Loucy (cell line): ENCODE results near the gene FPGS.

Experiments used
- H2AFZ ChIP-seq: fragments of 200-600 bp; sonication (generic); 2 replicates; pipeline ENCODE4 v1.6.0; 2016; ENCODE audit warnings: antibody characterized with exemption, mild to moderate bottlenecking, low read length, moderate library complexity
- H3F3A ChIP-seq: fragments of 200-600 bp; 2 replicates; pipeline ENCODE4 v1.6.0; 2016; ENCODE audit warnings: antibody characterized with exemption, low read depth, mild to moderate bottlenecking
- H3K27me3 ChIP-seq: fragments of 200-600 bp; sonication (generic); 2 replicates; pipeline ENCODE4 v1.6.1; 2014; ENCODE audit warnings: low read length, mild to moderate bottlenecking; ENCODE audit not compliant: insufficient read depth, poor library complexity, severe bottlenecking
- H3K36me3 ChIP-seq: fragments of 200-600 bp; sonication (generic); 2 replicates; pipeline ENCODE4 v1.6.1; 2016; ENCODE audit warnings: low read length; ENCODE audit not compliant: insufficient read depth
- H3K4me1 ChIP-seq: fragments of 200-600 bp; sonication (generic); 2 replicates; pipeline ENCODE4 v1.5.1; 2014; ENCODE audit warnings: low read length, mild to moderate bottlenecking; ENCODE audit not compliant: insufficient read depth, poor library complexity, severe bottlenecking
- H3K4me2 ChIP-seq: fragments of 200-600 bp; sonication (generic); 2 replicates; pipeline ENCODE4 v1.6.0; 2014; ENCODE audit warnings: antibody characterized with exemption, low read length, low read depth, mild to moderate bottlenecking; ENCODE audit not compliant: poor library complexity, severe bottlenecking
- H3K4me3 ChIP-seq: fragments of 200-600 bp; sonication (generic); 2 replicates; pipeline ENCODE4 v1.5.1; 2014; ENCODE audit warnings: low read length, mild to moderate bottlenecking, mixed read lengths; ENCODE audit not compliant: poor library complexity, severe bottlenecking
- H3K79me2 ChIP-seq: fragments of 200-600 bp; sonication (generic); 2 replicates; pipeline ENCODE4 v1.6.1; 2014; ENCODE audit warnings: low read length; ENCODE audit not compliant: insufficient read depth
- H3K9ac ChIP-seq: fragments of 200-600 bp; sonication (generic); 2 replicates; pipeline ENCODE4 v1.6.0; 2014; ENCODE audit warnings: mild to moderate bottlenecking, low read depth, low read length, moderate library complexity; ENCODE audit not compliant: poor library complexity, severe bottlenecking
- H3K9me2 ChIP-seq: fragments of 200-600 bp; sonication (generic); replicated peaks from 2 replicates; pipeline ENCODE4 v1.6.1; 2016; ENCODE audit warnings: low read depth, low read length, mixed read lengths
- H3K9me3 ChIP-seq: fragments of 200-600 bp; sonication (generic); 2 replicates; pipeline ENCODE4 v1.6.1; 2014; ENCODE audit warnings: mild to moderate bottlenecking, antibody characterized with exemption, low read length, low read depth; ENCODE audit not compliant: insufficient read depth
- H4K20me1 ChIP-seq: fragments of 200-600 bp; sonication (generic); 2 replicates; pipeline ENCODE4 v1.6.0; 2014; ENCODE audit warnings: antibody characterized with exemption, low read length, mild to moderate bottlenecking; ENCODE audit not compliant: insufficient read depth, poor library complexity, severe bottlenecking
- EZH2phosphoT487 ChIP-seq: fragments of 200-600 bp; IDR thresholded peaks from 2 replicates; pipeline ENCODE4 v1.6.1; 2018; ENCODE audit warnings: antibody characterized with exemption, mild to moderate bottlenecking, moderate library complexity, borderline replicate concordance
- TF ChIP-seq, protein P1 (sequence below): fragments of 200-600 bp; sonication (generic); conservative IDR thresholded peaks from 2 replicates; pipeline ENCODE4 v1.5.1; 2014; ENCODE audit warnings: mild to moderate bottlenecking, antibody characterized with exemption, low read length

FPGS gene

DNA sequence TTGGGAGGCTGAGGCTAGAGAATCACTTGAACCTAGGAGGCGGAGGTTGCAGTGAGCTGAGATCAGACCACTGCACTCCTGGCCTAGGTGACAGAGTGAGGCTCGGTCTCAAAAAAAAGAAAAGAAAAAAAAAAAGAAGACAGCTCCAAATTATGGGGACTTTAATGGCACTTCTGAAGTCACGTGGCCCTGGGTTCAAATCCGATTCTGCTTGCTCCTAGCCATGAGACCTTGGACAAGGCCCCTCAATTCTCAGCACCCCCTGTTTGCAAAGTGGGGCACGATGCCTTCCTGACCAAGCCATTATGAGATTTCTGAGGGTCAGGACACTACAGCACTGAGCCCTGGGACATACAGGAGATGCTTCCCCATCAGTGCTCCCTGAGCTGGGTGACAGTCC is 52.8 kb downstream of the FPGS start:
- Histone ChIP-seq H3K4me2 (no peak overlapping the region), H3K9me3 (no peaks in the 10 kb centered on the region), H3K9ac (no peak overlapping the region), H2AFZ (no peak overlapping the region), H3K9me2 (no peaks in the 10 kb centered on the region), H3K4me1 (peaks cover 43% of the 10 kb centered on the region), H3K4me3 (no peak overlapping the region), H3K27me3 (no peaks in the 10 kb centered on the region), H3F3A (no peaks in the 10 kb centered on the region), H3K79me2 (no peaks in the 10 kb centered on the region), H3K36me3 (no peaks in the 10 kb centered on the region), H4K20me1 (no peaks in the 10 kb centered on the region)
- no peak for TF ChIP-seq EZH2phosphoT487
- TF ChIP-seq, protein P1, sequence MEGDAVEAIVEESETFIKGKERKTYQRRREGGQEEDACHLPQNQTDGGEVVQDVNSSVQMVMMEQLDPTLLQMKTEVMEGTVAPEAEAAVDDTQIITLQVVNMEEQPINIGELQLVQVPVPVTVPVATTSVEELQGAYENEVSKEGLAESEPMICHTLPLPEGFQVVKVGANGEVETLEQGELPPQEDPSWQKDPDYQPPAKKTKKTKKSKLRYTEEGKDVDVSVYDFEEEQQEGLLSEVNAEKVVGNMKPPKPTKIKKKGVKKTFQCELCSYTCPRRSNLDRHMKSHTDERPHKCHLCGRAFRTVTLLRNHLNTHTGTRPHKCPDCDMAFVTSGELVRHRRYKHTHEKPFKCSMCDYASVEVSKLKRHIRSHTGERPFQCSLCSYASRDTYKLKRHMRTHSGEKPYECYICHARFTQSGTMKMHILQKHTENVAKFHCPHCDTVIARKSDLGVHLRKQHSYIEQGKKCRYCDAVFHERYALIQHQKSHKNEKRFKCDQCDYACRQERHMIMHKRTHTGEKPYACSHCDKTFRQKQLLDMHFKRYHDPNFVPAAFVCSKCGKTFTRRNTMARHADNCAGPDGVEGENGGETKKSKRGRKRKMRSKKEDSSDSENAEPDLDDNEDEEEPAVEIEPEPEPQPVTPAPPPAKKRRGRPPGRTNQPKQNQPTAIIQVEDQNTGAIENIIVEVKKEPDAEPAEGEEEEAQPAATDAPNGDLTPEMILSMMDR = no peak

DNA sequence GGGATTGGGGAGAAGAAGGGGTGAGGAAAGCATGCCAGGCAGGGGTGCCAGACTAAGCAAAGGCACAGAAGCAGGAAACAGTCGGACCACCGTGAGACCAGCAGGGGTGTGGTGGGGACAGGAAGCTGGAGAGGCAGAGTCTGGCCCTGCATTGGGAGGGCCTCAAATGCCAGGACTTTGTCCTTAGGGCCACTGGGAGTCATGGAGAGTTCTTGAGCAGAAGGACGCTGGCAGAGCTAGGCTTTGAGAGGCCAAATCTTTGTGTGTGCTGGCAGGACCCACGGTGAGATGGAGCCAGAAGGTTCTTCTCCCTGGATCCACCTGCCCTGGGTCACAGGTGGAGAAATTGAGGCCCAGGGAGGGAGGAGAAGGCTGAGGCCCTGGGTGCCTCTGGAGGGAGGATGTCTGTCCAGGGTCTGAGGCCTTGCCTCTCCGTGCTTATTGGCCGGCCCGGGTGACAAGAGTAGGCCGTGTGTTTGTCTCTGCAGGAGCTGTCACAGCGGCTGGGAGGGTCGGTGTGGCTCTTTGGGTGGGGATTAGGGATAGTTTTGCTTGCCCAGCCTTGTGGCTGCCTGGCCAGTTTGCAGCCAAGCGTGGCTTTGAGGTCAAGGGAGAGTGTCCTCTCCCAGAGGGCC is 53.5 kb downstream of the FPGS start:
- H3K4me1 ChIP-seq = peaks cover 50% of the 10 kb centered on the region
- peak overlapping the region; percentile 26 for H3K9ac ChIP-seq
- no peak overlapping the region for H3K4me2 ChIP-seq
- H2AFZ ChIP-seq = no peak overlapping the region
- TF ChIP-seq, protein P1 = no peak
- TF ChIP-seq EZH2phosphoT487 = no peak
- H3K4me3 ChIP-seq = no peak overlapping the region
- no peaks in the 10 kb centered on the region for H3F3A ChIP-seq
- no peaks in the 10 kb centered on the region for H3K9me2 ChIP-seq
- H3K79me2 ChIP-seq = no peaks in the 10 kb centered on the region
- no peaks in the 10 kb centered on the region for H3K9me3 ChIP-seq
- no peaks in the 10 kb centered on the region for H3K27me3 ChIP-seq
- no peaks in the 10 kb centered on the region for H3K36me3 ChIP-seq
- no peaks in the 10 kb centered on the region for H4K20me1 ChIP-seq

DNA sequence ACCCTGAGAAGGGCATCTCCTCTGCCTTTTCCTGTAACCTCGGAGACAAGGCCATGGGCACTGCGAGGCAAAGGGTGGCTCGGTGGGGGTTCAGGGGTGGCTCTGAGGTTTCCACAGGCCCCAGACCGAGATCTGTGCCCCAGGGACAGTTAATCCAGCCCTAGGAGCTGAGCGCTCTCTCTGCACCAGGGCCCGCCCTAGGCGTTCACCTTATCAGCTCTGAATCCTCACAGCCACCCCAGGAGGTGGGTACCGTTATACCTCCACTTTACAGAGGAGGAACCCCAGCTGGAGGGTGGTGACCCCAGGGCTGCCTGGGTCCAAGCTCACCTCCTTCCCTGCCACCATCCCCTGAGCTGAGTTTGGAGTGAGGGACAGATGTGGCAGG is 54.0 kb downstream of the FPGS start:
- Histone ChIP-seq H3K27me3 (no peaks in the 10 kb centered on the region), H3K4me3 (no peak overlapping the region), H3K9ac (peak overlapping the region; percentile 26), H3K9me3 (no peaks in the 10 kb centered on the region), H3F3A (0 out of 2 replicates have a peak, but pooled peaks cover 1% of the 10 kb centered on the region), H3K79me2 (no peaks in the 10 kb centered on the region), H4K20me1 (no peaks in the 10 kb centered on the region), H3K4me1 (peaks cover 55% of the 10 kb centered on the region), H2AFZ (no peak overlapping the region), H3K36me3 (no peaks in the 10 kb centered on the region), H3K9me2 (no peaks in the 10 kb centered on the region), H3K4me2 (no peak overlapping the region)
- TF ChIP-seq, protein P1 = no peak
- no peak for TF ChIP-seq EZH2phosphoT487
